B cell (primary cell): Measurements from ENCODE around the gene LRRC15. TPM values are rescaled to one million over a fixed set of nuclear protein-coding genes. Genes with fewer than 3 reads are reported as not detected.

Source experiments
- ATAC-seq: fragments of 200-7000 bp; cut with Tn5 transposase; one replicate; pipeline ENCODE4 v1.10.0; 2021; ENCODE audit warnings: low read depth, mild to moderate bottlenecking, moderate number of reproducible peaks, moderate library complexity
- CTCF ChIA-PET: fragments of 350-600 bp; sonication (Branson Sonifier 250); formaldehyde crosslinking; loops from one replicate; lab custom pipeline; 2021; ENCODE audit warnings: antibody characterized with exemption, inconsistent platforms; lab: Charles Lee
- POLR2A ChIA-PET: fragments of 350-600 bp; sonication (Branson Sonifier 250); formaldehyde crosslinking; loops from one replicate; lab custom pipeline; 2021; ENCODE audit warnings: antibody characterized with exemption; lab: Charles Lee
- DNase-seq: peaks from one replicate; pipeline ENCODE4 v3.0.0; 2013
- H2AFZ ChIP-seq: 2 replicates; pipeline ENCODE4 v1.6.1; 2012; ENCODE audit warnings: mild to moderate bottlenecking, low read depth, low read length; ENCODE audit not compliant: insufficient read depth, poor library complexity, severe bottlenecking
- H3K27ac ChIP-seq, 2 donors: 1 replicate in 1 of 2; 2 replicates in 1 of 2; pipeline ENCODE4 v1.5.1; 2012 to 2013; ENCODE audit warnings: low read length in 2 of 2, mild to moderate bottlenecking in 2 of 2, moderate library complexity in 1 of 2
- H3K27me3 ChIP-seq, 4 experiments: fragments of 200-600 bp in 1 of 4; sonication (generic) in 1 of 4; replicated peaks in 1 of 4; 1 replicate in 2 of 4; 2 replicates in 2 of 4; pipeline versions ENCODE4 v1.6.1 to v1.7.0; 2013 to 2016; ENCODE audit warnings: low read length in 3 of 4, mild to moderate bottlenecking in 2 of 4, mixed read lengths in 1 of 4, moderate library complexity in 1 of 4; ENCODE audit not compliant: insufficient read depth in 4 of 4, control insufficient read depth in 3 of 4; ENCODE audit errors: control extremely low read depth in 1 of 4
- H3K36me3 ChIP-seq, 2 experiments: replicated peaks in 1 of 2; 1 replicate in 1 of 2; 2 replicates in 1 of 2; pipeline versions ENCODE4 v1.6.1 to v1.7.1; 2013; ENCODE audit warnings: low read length in 1 of 2; ENCODE audit not compliant: insufficient read depth in 2 of 2, control insufficient read depth in 1 of 2; ENCODE audit errors: control extremely low read depth in 1 of 2, extremely low read depth in 1 of 2
- H3K4me1 ChIP-seq, 2 donors: fragments of 200-600 bp in 1 of 2; sonication (generic) in 1 of 2; 1 replicate in 1 of 2; 2 replicates in 1 of 2; pipeline versions ENCODE4 v1.5.1 to v1.6.1; 2013 to 2017; ENCODE audit warnings: low read length in 2 of 2; ENCODE audit not compliant: control insufficient read depth in 2 of 2, insufficient read depth in 2 of 2
- H3K4me2 ChIP-seq: replicated peaks from 2 replicates; pipeline ENCODE3; 2012; ENCODE audit warnings: mild to moderate bottlenecking, low read depth, low read length; ENCODE audit not compliant: poor library complexity, severe bottlenecking
- H3K4me3 ChIP-seq, 5 experiments: fragments of 200-600 bp in 1 of 5; sonication (generic) in 1 of 5; 1 replicate in 3 of 5; 2 replicates in 2 of 5; pipeline versions ENCODE4 v1.5.1 to v1.7.0; 2011 to 2016; ENCODE audit warnings: low read length in 4 of 5, mild to moderate bottlenecking in 4 of 5, low read depth in 2 of 5, control low read depth in 1 of 5, moderate library complexity in 1 of 5; ENCODE audit not compliant: insufficient read depth in 1 of 5; ENCODE audit errors: control extremely low read depth in 1 of 5, extremely low read depth in 1 of 5
- H3K79me2 ChIP-seq: fragments of 200-600 bp; sonication (generic); one replicate; pipeline ENCODE4 v1.6.0; 2016; ENCODE audit warnings: low read length; ENCODE audit not compliant: control insufficient read depth, insufficient read depth
- H3K9ac ChIP-seq: fragments of 200-600 bp; sonication (generic); 2 replicates; pipeline ENCODE4 v1.6.1; 2017; ENCODE audit warnings: mild to moderate bottlenecking, low read length, moderate library complexity
- H3K9me3 ChIP-seq, 3 donors: one replicate each; pipeline versions ENCODE4 v1.6.1 to v1.7.1; 2013; ENCODE audit warnings: low read length in 2 of 3; ENCODE audit not compliant: control insufficient read depth in 2 of 3, insufficient read depth in 1 of 3; ENCODE audit errors: control extremely low read depth in 1 of 3
- H4K20me1 ChIP-seq: 2 replicates; pipeline ENCODE4 v1.6.0; 2012; ENCODE audit warnings: mild to moderate bottlenecking, low read length; ENCODE audit not compliant: insufficient read depth, control insufficient read depth, poor library complexity, severe bottlenecking
- H3K27ac Mint-ChIP-seq: one replicate; pipeline ENCODE4 v1.8.0; 2021; ENCODE audit warnings: mixed read lengths
- H3K27me3 Mint-ChIP-seq: one replicate; pipeline ENCODE4 v1.8.0; 2021; ENCODE audit warnings: mixed read lengths
- H3K4me1 Mint-ChIP-seq: one replicate; pipeline ENCODE4 v1.8.0; 2021; ENCODE audit warnings: mixed read lengths
- H3K4me3 Mint-ChIP-seq: one replicate; pipeline ENCODE4 v1.8.0; 2021; ENCODE audit warnings: mixed read lengths
- H3K9me3 Mint-ChIP-seq: one replicate; pipeline ENCODE4 v1.8.0; 2022; ENCODE audit warnings: mixed read lengths; ENCODE audit not compliant: insufficient read depth
- CTCF ChIP-seq: fragments of 200-600 bp; IDR thresholded peaks from one replicate; pipeline ENCODE4 v1.8.0; 2022; ENCODE audit warnings: antibody characterized with exemption, mild to moderate bottlenecking
- EZH2 ChIP-seq: IDR thresholded peaks from 2 replicates; pipeline ENCODE4 v1.6.1; 2012; ENCODE audit warnings: borderline replicate concordance, low read depth, mild to moderate bottlenecking, moderate library complexity, low read length; ENCODE audit not compliant: insufficient read depth, poor library complexity, severe bottlenecking
- WGBS: methylation state at CpG from one replicate; pipeline ENCODE4 v1.1.5; 2013; ENCODE audit warnings: missing lambda C conversion rate; ENCODE audit not compliant: insufficient coverage; 5-methylcytosine and 5-hydroxymethylcytosine counted together
- intact Hi-C: fragments of 100-400 bp; cut with micrococcal nuclease; formaldehyde crosslinking; loops from one replicate; pipeline ENCODE4 v1.10.0; 2022
- polyA plus RNA-seq: library from polyadenylated mRNA; depleted of rRNA; stranded (reverse); fragments of >200 nt; gene quantifications from 2 replicates; pipeline ENCODE4 v1.2.3, GENCODE V29; 2012
- total RNA-seq, 2 donors: library from RNA; stranded (reverse); fragments of 120-200 nt in 1 of 2; gene quantifications; 1 replicate in 1 of 2; 2 replicates in 1 of 2; pipeline versions ENCODE4 v1.2.3 to v1.2.4, GENCODE V29; 2013 to 2022

Gene LRRC15
- total and polyA plus RNA-seq, 2 donors (not counting 1 experiment from before 2014, with no cell fraction given) = not detected

GRCh38 chr3:194346621-194347020 is 22.9 kb downstream of the LRRC15 start:
- Mint-ChIP-seq H3K4me3 (no peak overlapping the region), H3K27me3 (peaks cover 16% of the 10 kb centered on the region), H3K9me3 (no peaks in the 10 kb centered on the region), H3K4me1 (peaks cover 8% of the 10 kb centered on the region), H3K27ac (no peak overlapping the region)
- H3K4me1 ChIP-seq = peaks cover 0 to 3% of the 10 kb centered on the region in 2 donors
- ChIA-PET POLR2A (no interaction called here), CTCF (interaction anchor here (1.0 to 6.7 kb wide), 6 partner anchors 9 to 681 kb away, joined by 3 to 112 read pairs (median 5); no protein-coding TSS in a partner anchor)
- H3K36me3 ChIP-seq = no peaks in the 10 kb centered on the region
- H3K79me2 ChIP-seq = no peaks in the 10 kb centered on the region
- DNase-seq = no peak
- no peak overlapping the region for H3K4me2 ChIP-seq
- no peak overlapping the region for H3K27ac ChIP-seq
- intact Hi-C loops = no loop called here
- H3K4me3 ChIP-seq = no peak overlapping the region
- ATAC-seq = no peak
- no peak overlapping the region for H2AFZ ChIP-seq
- no peak for TF ChIP-seq EZH2
- no peak for TF ChIP-seq CTCF
- H3K27me3 ChIP-seq = peaks cover 0 to 17% (median 0%) of the 10 kb centered on the region in 4 experiments
- no peak overlapping the region for H3K9ac ChIP-seq
- H3K9me3 ChIP-seq = no peaks in the 10 kb centered on the region
- WGBS = 70% methylated on average over 2 of the region's 5 CpGs
- H4K20me1 ChIP-seq = no peaks in the 10 kb centered on the region

GRCh38 chr3:194346035-194346434 is 23.5 kb downstream of the LRRC15 start:
- H3K4me1 ChIP-seq = peaks cover 0 to 3% of the 10 kb centered on the region in 2 donors
- H3K9me3 Mint-ChIP-seq = no peaks in the 10 kb centered on the region
- ChIA-PET POLR2A (no interaction called here), CTCF (interaction anchor here (0.6 to 6.7 kb wide), 10 partner anchors 11 to 684 kb away, joined by 3 to 112 read pairs (median 4); no protein-coding TSS in a partner anchor)
- H4K20me1 ChIP-seq = no peaks in the 10 kb centered on the region
- TF ChIP-seq EZH2 (no peak), CTCF (no peak)
- H3K27me3 ChIP-seq = peaks cover 0 to 17% (median 0%) of the 10 kb centered on the region in 4 experiments
- no peak overlapping the region for H3K4me3 Mint-ChIP-seq
- H3K4me2 ChIP-seq = no peak overlapping the region
- no peaks in the 10 kb centered on the region for H3K36me3 ChIP-seq
- no peak overlapping the region for H3K9ac ChIP-seq
- H3K4me3 ChIP-seq = no peak overlapping the region
- 94% methylated on average over 8 of the region's 9 CpGs for WGBS
- H3K4me1 Mint-ChIP-seq = peaks cover 8% of the 10 kb centered on the region
- H2AFZ ChIP-seq = no peak overlapping the region
- no peak overlapping the region for H3K27ac Mint-ChIP-seq
- no peaks in the 10 kb centered on the region for H3K79me2 ChIP-seq
- no peaks in the 10 kb centered on the region for H3K9me3 ChIP-seq
- no peak for DNase-seq
- intact Hi-C loops = no loop called here
- no peak overlapping the region for H3K27ac ChIP-seq
- H3K27me3 Mint-ChIP-seq = peaks cover 19% of the 10 kb centered on the region
- ATAC-seq = no peak
